ENCODE data around the gene CDKAL1. TPM values are rescaled to one million over a fixed set of nuclear protein-coding genes. Genes with fewer than 3 reads are reported as not detected.
A peak's percentile ranks its signal among the peaks of the same experiment; 100 is the strongest.

CDKAL1 gene
- total RNA-seq, 1 donor from 2014 or later: 13.4 TPM

DNA sequence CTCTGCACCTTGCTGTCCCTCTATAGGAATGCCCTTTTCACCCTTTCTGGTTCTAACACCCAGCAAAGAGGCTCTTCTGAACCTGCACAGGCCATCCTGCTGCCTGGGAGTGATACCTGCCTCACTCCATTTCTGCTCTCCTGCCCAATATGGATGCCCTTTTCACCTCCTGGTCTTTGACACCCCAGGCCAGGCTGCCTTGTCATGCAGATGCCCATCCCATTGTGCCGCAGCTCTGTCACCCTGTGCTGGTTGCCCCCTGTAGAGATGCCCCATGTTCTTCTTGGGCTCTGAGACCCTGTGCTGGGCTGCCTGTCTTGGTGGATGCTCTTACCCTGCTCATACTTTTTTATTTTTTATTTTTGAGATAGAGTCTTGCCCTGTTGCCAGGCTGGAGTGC lies 95.3 kb downstream of the CDKAL1 start:
- TF ChIP-seq CTCF (IDR thresholded peaks at IDR 0.05; ENCODE audit: insufficient read depth, low read length, severe bottlenecking): no peak
- H3K27me3 ChIP-seq (ENCODE audit: control insufficient read depth, insufficient read depth, low read length): no peaks in the 10 kb centered on the region
- FAIRE-seq: no peak
- DNase-seq (ENCODE audit: low read depth): no peak
- H3K36me3 ChIP-seq (ENCODE audit: control insufficient read depth, insufficient read depth, low read length): no peaks in the 10 kb centered on the region
- no peak overlapping the region for H3K4me3 ChIP-seq (ENCODE audit: low read depth, low read length)

- H3K4me3 ChIP-seq (ENCODE audit: low read depth, low read length): no peak overlapping the region
- H3K27me3 ChIP-seq (ENCODE audit: control insufficient read depth, insufficient read depth, low read length): no peaks in the 10 kb centered on the region
- no peak for DNase-seq (ENCODE audit: low read depth)
- no peak for TF ChIP-seq CTCF (IDR thresholded peaks at IDR 0.05; ENCODE audit: insufficient read depth, low read length, severe bottlenecking)
- no peaks in the 10 kb centered on the region for H3K36me3 ChIP-seq (ENCODE audit: control insufficient read depth, insufficient read depth, low read length)
- FAIRE-seq: no peak
Measured at GRCh38 chr6:20630136-20630535, 95.9 kb downstream of the CDKAL1 start.

DNA sequence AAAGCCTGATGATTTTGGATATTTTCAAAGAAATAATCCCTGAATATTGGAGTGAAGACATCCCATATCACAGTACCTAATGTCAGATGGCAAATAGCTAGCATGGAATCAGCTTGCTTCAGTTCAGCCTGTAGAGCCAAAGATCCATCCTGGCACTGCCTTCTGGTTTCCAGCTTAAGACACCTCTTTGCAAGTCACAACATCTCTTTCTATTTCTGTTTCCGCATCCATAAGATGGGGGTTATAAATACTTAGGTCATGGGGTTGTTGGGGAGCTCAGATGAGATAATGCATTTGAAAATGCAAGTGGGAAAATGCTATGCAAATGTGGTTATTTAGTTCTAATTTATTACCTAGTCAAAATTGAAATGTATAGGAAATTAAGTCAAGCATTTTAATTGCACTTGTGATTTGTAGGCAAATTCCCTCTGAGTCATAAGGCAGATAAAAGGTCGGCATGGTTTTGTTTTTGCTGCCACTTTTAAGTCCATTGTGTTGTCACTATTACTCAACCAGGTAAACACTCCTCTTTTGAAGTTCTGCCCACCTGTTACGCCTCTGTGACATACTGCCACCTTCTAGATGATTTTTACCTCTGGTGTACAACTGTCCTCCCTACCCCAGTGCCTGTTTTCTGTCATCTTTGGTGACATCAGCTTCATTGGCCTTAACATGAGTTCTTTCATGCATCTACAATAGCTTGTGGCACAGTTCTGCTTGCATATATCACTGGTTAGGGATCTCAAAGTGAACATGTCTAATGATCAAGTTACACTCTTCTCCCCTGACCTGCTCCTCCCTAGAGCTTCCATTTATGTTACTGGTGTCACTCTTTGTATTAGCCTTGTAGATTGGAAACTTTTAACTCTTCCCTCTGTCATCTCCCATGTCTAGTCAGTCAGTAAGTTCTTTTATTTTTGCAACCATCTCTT lies 96.6 kb downstream of the CDKAL1 start:
- DNase-seq (ENCODE audit: low read depth) (peak; percentile 77), FAIRE-seq (peak; percentile 86)
- Histone ChIP-seq H3K4me3 (ENCODE audit: low read depth, low read length) (no peak overlapping the region), H3K36me3 (ENCODE audit: control insufficient read depth, insufficient read depth, low read length) (no peaks in the 10 kb centered on the region), H3K27me3 (ENCODE audit: control insufficient read depth, insufficient read depth, low read length) (no peaks in the 10 kb centered on the region)
- no peak for TF ChIP-seq CTCF (IDR thresholded peaks at IDR 0.05; ENCODE audit: insufficient read depth, low read length, severe bottlenecking)

DNA sequence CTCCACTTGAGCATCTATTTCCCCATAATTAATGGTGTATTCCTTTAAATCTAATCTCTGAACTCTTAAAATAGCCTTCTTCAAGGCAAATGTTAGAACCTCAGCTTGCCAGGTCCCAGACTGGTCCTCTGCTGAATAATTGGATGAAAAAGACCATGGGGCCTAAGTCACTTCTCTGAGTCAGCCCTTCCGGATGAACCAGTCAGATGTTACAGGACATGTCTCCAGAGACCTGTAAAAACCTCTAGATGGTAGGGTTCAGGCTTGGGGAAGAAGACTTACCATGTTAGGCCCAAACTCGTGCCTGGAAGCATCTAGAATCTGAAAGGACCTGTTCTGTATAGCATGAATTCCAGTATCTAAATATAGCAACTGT lies 97.3 kb downstream of the CDKAL1 start:
- H3K36me3 ChIP-seq (ENCODE audit: control insufficient read depth, insufficient read depth, low read length): no peaks in the 10 kb centered on the region
- no peaks in the 10 kb centered on the region for H3K27me3 ChIP-seq (ENCODE audit: control insufficient read depth, insufficient read depth, low read length)
- DNase-seq (ENCODE audit: low read depth) (no peak), FAIRE-seq (no peak)
- H3K4me3 ChIP-seq (ENCODE audit: low read depth, low read length): no peak overlapping the region
- no peak for TF ChIP-seq CTCF (IDR thresholded peaks at IDR 0.05; ENCODE audit: insufficient read depth, low read length, severe bottlenecking)

DNA sequence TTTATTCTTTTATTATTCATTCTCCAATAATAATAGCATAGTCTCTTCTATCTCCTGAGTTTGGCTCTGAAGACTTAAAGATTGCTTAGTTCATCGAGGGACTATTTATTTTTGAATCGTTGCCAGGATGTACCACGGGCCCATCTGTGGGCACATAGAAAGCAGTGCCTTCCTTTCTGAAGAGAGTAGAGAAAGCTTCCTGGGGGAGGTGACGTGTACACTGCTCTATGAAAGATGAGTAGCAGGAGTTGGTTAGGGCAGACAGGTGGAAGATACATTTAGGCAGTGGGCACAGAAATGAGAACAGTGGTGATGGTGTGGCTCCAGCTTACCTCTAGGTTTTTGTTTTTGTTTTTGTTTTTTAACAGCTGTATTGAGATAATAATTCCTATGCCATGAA lies 98.4 kb downstream of the CDKAL1 start:
- no peak overlapping the region for H3K4me3 ChIP-seq (ENCODE audit: low read depth, low read length)
- TF ChIP-seq CTCF (IDR thresholded peaks at IDR 0.05; ENCODE audit: insufficient read depth, low read length, severe bottlenecking): no peak
- FAIRE-seq (no peak), DNase-seq (ENCODE audit: low read depth) (no peak)
- H3K36me3 ChIP-seq (ENCODE audit: control insufficient read depth, insufficient read depth, low read length): no peaks in the 10 kb centered on the region
- no peaks in the 10 kb centered on the region for H3K27me3 ChIP-seq (ENCODE audit: control insufficient read depth, insufficient read depth, low read length)
